Sigmoid colon (tissue), 7 donors: ENCODE measurements around the gene TMEM59. TPM values are rescaled to one million over a fixed set of nuclear protein-coding genes. Genes with fewer than 3 reads are reported as not detected.

Experiments used
- DNase-seq: peaks from one replicate; pipeline ENCODE4 v3.0.0-alpha.2; 2019
- H3K27ac ChIP-seq, 4 donors: fragments of 200-600 bp; sonication (generic); one replicate each; pipeline ENCODE4 v1.5.1; 2016 to 2019; ENCODE audit warnings: mild to moderate bottlenecking in 1 of 4
- H3K27me3 ChIP-seq, 3 donors: fragments of 200-600 bp; sonication (generic); one replicate each; pipeline ENCODE4 v1.5.1; 2019; ENCODE audit warnings: mild to moderate bottlenecking in 1 of 3
- H3K36me3 ChIP-seq, 4 donors: fragments of 200-600 bp; sonication (generic); one replicate each; pipeline ENCODE4 v1.5.1; 2016 to 2019
- H3K4me1 ChIP-seq, 4 donors: fragments of 200-600 bp; sonication (generic); one replicate each; pipeline ENCODE4 v1.5.1; 2017 to 2019
- H3K4me3 ChIP-seq, 4 donors: fragments of 200-600 bp; sonication (generic); one replicate each; pipeline ENCODE4 v1.5.1; 2017 to 2019; ENCODE audit warnings: mild to moderate bottlenecking in 2 of 4, moderate library complexity in 1 of 4
- H3K9me3 ChIP-seq, 4 donors: fragments of 200-600 bp in 3 of 4; sonication (generic) in 3 of 4; one replicate each; pipeline versions ENCODE4 v1.5.1 to v1.6.1; 2013 to 2019
- CTCF ChIP-seq, 4 experiments: fragments of 450-650 bp in 3 of 4; fragments of 200-600 bp in 1 of 4; IDR thresholded peaks; one replicate each; pipeline ENCODE4 v1.5.1; 2016 to 2019; ENCODE audit warnings: antibody characterized with exemption in 4 of 4, mild to moderate bottlenecking in 3 of 4, moderate library complexity in 2 of 4
- EP300 ChIP-seq, 4 donors: sonication (generic); formaldehyde crosslinking; IDR thresholded peaks; one replicate each; pipeline ENCODE4 v1.6.1; 2017; ENCODE audit warnings: antibody characterized with exemption in 4 of 4
- POLR2A ChIP-seq, 2 donors: fragments of 450-650 bp; IDR thresholded peaks; one replicate each; pipeline ENCODE4 v1.6.1; 2016; ENCODE audit warnings: antibody characterized with exemption in 2 of 2, mild to moderate bottlenecking in 2 of 2, moderate library complexity in 2 of 2
- POLR2AphosphoS5 ChIP-seq, 4 donors: sonication (generic); formaldehyde crosslinking; IDR thresholded peaks; one replicate each; pipeline ENCODE4 v1.6.1; 2017; ENCODE audit warnings: antibody characterized with exemption in 4 of 4
- WGBS, 2 donors: extraction: QIAGEN DNeasy Blood & Tissue Kit; methylation state at CpG; one replicate each; pipeline ENCODE4 v1.1.7; 2013; 5-methylcytosine and 5-hydroxymethylcytosine counted together
- intact Hi-C: fragments of 100-400 bp; cut with DNase I; formaldehyde crosslinking; loops from one replicate; pipeline ENCODE4 v1.15.1; 2023
- polyA plus RNA-seq, 3 donors: library from polyadenylated mRNA; stranded (reverse); fragments of 200-250 nt; gene quantifications; one replicate each; pipeline ENCODE4 v1.2.3, GENCODE V29; 2013
- total RNA-seq, 4 donors: library from RNA; depleted of rRNA; stranded (reverse); fragments of >200 nt; gene quantifications; one replicate each; pipeline ENCODE4 v1.1.0, GENCODE V29; 2016
- donor health status: healthy with polysubstance abuse.
- donor health status: Bipolar disorder and iron deficiency.
- donor health status: healthy.

The TMEM59 gene
- total and polyA plus RNA-seq, 7 donors, result 114 to 299 (median 207) TPM

GRCh38 chr1:54088385-54088784, 35.4 kb upstream of the TMEM59 start:
- 93 to 94% methylated on average over 5 of the region's 5 CpGs for WGBS, 2 donors
- peaks cover 0 to 9% (median 0%) of the 10 kb centered on the region in 4 donors for H3K36me3 ChIP-seq
- intact Hi-C loops, result no loop called here
- TF ChIP-seq POLR2AphosphoS5 (IDR thresholded peaks at IDR 0.05), result no peak
- TF ChIP-seq POLR2A (IDR thresholded peaks at IDR 0.05), result no peak
- TF ChIP-seq EP300 (IDR thresholded peaks at IDR 0.05), result no peak
- no peak for TF ChIP-seq CTCF (IDR thresholded peaks at IDR 0.05)
- no peak for DNase-seq
- H3K27me3 ChIP-seq, result no peaks in the 10 kb centered on the region
- H3K4me3 ChIP-seq, result no peak overlapping the region
- no peaks in the 10 kb centered on the region for H3K9me3 ChIP-seq
- no peaks in the 10 kb centered on the region for H3K4me1 ChIP-seq
- no peak overlapping the region for H3K27ac ChIP-seq

GRCh38 chr1:54086754-54087153, 33.8 kb upstream of the TMEM59 start:
- WGBS, 2 donors, result 49 to 97% methylated on average over 1 of the region's 1 CpG
- intact Hi-C loops, result no loop called here

GRCh38 chr1:54084794-54085193, 31.8 kb upstream of the TMEM59 start:
- no peak overlapping the region for H3K27ac ChIP-seq
- TF ChIP-seq POLR2A (IDR thresholded peaks at IDR 0.05) (no peak), EP300 (IDR thresholded peaks at IDR 0.05) (no peak), POLR2AphosphoS5 (IDR thresholded peaks at IDR 0.05) (no peak), CTCF (IDR thresholded peaks at IDR 0.05) (no peak)
- H3K4me1 ChIP-seq, result no peaks in the 10 kb centered on the region
- 95 to 97% methylated on average over 2 of the region's 2 CpGs for WGBS, 2 donors
- H3K9me3 ChIP-seq, result no peaks in the 10 kb centered on the region
- no peaks in the 10 kb centered on the region for H3K27me3 ChIP-seq
- no peak overlapping the region for H3K4me3 ChIP-seq
- intact Hi-C loops, result no loop called here
- DNase-seq, result no peak
- H3K36me3 ChIP-seq, result peaks cover 0 to 9% (median 0%) of the 10 kb centered on the region in 4 donors

More at GRCh38 chr1:54086754-54087153, 33.8 kb upstream of the TMEM59 start:
- H3K9me3 ChIP-seq, result no peaks in the 10 kb centered on the region
- H3K27ac ChIP-seq, result no peak overlapping the region
- no peak for DNase-seq
- no peak for TF ChIP-seq POLR2AphosphoS5 (IDR thresholded peaks at IDR 0.05)
- no peak for TF ChIP-seq CTCF (IDR thresholded peaks at IDR 0.05)
- no peak for TF ChIP-seq EP300 (IDR thresholded peaks at IDR 0.05)
- no peak for TF ChIP-seq POLR2A (IDR thresholded peaks at IDR 0.05)
- H3K4me3 ChIP-seq, result no peak overlapping the region
- H3K36me3 ChIP-seq, result peaks cover 0 to 9% (median 0%) of the 10 kb centered on the region in 4 donors
- H3K27me3 ChIP-seq, result no peaks in the 10 kb centered on the region
- H3K4me1 ChIP-seq, result no peaks in the 10 kb centered on the region

GRCh38 chr1:54081306-54082270, 28.6 kb upstream of the TMEM59 start:
- Histone ChIP-seq H3K36me3 (no peaks in the 10 kb centered on the region), H3K4me1 (no peaks in the 10 kb centered on the region), H3K4me3 (no peak overlapping the region), H3K27ac (no peak overlapping the region), H3K27me3 (no peaks in the 10 kb centered on the region), H3K9me3 (no peaks in the 10 kb centered on the region)
- peak; percentile 69 for DNase-seq
- WGBS, 2 donors, result 55 to 82% methylated on average over 8 of the region's 8 CpGs
- no peak for TF ChIP-seq POLR2AphosphoS5 (IDR thresholded peaks at IDR 0.05)
- TF ChIP-seq CTCF (IDR thresholded peaks at IDR 0.05), result peak in 3 of 4 experiments; percentile 28 to 50 (median 39)
- TF ChIP-seq POLR2A (IDR thresholded peaks at IDR 0.05), result no peak
- TF ChIP-seq EP300 (IDR thresholded peaks at IDR 0.05), result no peak
- intact Hi-C loops, result no loop called here
